ENCODE results near the gene NMUR2.

NMUR2 gene, protein sequence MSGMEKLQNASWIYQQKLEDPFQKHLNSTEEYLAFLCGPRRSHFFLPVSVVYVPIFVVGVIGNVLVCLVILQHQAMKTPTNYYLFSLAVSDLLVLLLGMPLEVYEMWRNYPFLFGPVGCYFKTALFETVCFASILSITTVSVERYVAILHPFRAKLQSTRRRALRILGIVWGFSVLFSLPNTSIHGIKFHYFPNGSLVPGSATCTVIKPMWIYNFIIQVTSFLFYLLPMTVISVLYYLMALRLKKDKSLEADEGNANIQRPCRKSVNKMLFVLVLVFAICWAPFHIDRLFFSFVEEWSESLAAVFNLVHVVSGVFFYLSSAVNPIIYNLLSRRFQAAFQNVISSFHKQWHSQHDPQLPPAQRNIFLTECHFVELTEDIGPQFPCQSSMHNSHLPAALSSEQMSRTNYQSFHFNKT

DNA sequence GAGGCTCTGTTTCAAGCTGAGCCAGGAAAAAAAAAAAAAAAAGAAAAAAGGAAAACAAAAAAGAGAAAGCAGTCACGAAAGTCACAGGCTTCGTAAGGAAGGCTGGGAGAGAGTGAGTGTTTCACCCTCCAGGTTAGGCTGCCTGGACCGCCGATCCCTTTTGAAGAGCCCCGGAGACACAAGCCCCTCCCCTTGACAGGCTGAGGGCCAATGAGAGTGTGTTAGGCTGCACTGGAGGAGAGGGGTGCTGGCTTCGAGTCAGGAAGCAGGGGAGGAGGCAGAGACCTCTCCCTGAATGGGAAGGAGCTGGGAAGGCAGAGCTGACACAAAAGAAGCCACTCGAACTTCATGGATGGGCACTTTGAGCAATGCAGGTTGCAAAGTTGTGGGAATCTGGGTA, at the start of gene NMUR2:
NMUR2 (minus strand) TSS at position 135 of the 400 bp plus-strand sequence. CDS start 166 bp downstream, outside the sequence.
- FAIRE-seq = no peak

DNA sequence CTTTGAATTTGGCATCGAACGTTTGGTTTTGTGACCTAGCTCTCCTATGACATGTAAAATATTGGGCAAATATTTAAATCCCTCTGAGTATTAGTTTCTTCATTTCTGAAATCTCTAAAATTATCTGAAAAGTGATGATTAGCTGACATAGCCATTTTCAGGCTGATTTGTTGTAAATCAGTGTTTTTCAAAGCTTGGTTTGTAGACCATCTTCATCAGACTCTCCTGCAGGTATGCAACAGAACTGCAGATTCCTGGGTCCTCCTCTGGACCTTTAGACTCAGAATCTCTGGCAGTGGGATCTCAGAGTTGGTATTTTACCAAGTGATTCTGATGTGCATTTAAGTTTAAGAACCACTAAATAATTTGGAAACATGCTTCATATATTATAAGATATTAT, 38.9 kb upstream of the NMUR2 start:
- no peak for FAIRE-seq

DNA sequence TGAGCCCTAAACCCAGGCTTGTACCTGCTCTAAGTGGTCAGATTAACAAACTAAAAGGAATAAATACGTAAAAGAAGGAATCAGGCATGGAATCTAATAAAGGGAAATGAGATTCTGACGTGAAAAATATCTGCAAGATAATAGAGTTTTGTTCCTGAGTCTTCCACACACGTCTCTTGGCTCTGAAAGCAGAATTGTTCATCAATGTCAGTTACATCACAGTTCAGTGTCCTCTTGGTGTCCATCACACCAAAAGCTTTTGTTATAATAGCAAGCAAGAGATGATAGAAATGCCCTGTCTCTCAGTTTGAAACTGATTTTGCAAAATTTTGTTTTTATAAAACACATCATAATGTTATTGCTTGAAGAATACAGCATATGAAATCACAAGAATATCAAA, 34.7 kb upstream of the NMUR2 start:
- no peak for FAIRE-seq

DNA sequence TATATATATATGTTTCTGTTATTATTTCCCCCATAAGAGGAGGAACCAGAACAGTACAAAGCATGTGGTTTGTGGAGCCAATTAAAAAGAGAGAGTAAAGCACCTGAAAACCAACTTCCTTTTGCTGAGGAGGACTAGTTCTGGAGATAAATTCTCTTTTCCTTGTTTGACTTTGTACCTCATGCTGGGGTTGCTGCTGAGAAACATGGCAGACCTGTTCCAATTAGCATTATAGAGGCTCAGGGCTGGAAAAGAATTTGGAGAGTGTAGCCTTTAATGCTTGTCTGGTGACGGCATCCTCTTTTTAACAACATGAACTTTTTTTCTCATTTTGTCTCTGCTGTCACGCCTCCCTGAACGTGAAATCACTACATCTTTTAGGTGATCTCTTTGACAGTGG, 32.8 kb upstream of the NMUR2 start:
- no peak for FAIRE-seq

DNA sequence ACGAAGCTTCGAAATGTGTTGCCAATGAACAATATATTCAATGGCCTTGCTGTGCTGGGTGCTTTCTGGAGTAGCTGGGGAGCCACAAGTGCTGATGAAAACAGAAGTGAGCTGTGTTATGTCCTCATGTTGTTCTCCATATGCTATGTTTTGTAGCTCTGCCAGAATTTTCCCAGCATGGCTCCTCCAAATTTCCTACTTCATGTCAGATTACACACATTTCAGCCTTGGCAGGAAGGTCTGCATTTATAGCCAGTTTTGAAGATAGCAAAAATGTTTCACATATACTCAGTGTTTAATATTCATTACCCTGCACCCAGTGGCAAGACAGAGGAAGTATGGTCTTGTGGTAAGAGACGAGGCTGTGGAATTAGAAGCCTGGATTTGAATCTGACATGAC, 22.6 kb upstream of the NMUR2 start:
- FAIRE-seq = no peak

DNA sequence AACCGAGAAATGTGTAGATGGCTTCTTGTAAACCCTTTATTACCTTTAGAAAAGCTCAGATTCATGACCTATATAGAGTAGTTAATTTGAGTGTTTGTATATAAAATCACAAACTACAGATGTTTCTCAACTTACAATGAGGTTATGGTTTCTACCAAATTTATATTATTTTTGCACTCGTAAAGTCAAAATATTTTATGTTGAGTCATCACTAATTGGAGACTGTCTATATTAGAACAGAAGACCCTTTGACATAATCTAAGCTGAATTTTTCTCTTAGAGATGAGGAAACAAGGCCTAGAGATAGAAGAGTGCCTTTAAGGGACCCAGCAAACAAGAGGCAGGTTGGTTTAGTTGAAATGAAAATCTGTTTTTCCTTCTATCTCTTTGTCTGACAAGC, 20.0 kb upstream of the NMUR2 start:
- no peak for FAIRE-seq

DNA sequence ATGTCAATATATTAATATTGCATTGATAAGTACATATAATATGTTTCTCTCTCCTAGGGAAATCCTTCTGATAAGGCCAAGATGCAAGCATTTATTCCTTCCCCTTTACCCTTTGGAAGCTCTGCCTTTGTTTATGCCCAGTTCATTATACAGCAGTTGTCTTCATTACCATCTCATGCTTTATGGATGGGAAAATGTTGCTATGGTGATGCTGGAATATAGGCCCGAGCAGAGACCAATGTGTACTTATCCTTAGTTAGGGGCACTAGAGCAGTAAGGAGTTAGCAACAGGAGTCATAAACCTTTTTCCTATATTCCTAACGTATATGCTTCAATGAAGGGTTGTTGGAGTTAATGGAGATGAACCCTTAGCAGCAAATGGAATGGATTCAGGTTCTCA, 19.4 kb upstream of the NMUR2 start:
- no peak for FAIRE-seq

DNA sequence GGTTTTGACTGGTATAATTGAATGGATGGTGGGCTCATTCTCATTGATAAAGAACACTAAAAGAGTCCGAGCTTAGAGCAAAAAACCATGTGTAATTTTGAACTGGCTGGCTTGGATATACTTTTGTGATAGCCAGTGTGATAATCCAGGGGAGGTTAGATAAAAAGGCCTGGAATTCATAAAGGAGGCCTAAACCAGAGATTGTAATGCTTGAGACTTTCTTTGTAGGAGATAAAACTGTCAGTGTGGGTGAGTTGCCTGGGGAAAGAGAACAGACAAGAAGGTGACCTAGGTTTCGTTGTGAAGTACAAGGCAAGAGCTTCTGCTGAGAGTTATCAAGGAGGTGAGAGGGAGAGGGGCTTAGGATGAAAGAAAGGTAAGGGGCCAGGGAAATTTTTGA, 17.0 kb upstream of the NMUR2 start:
- no peak for FAIRE-seq

DNA sequence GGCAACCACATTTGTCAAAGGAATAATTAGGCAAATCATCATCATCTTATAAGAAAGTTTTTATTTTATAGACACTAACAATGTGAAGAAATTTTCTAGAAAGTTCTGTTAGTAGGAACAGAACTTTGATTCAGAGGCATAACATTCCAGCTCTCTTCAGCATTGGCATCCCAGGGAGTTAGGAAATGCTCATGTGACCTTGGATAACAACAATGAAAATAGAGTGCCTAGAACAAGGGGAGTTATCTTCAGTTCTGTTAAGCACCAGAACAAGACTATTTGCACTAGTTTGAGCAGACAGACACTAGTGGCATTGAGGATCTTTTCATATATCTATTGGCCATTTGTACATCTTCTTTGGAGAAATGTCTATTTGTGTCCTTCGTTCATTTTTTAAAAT, 7.0 kb upstream of the NMUR2 start:
- FAIRE-seq = no peak

DNA sequence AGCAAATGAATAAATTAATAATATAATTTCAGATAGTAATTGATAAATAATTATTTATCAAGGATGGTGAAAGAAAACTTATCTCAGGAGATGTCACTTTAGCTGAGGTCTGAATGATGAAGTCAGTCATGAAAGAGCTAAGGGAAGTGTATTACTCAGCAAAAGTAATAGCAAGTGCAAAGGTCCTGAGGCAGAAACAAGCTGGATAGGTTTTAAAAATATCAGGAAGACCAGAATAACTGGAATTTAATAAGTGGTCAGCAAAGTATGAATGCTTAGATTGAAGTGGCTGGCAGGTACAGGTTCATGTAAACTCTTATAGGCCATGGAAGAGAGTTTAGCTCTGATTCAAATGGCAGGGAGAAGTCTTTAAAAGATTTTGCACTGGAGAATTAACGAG, 1.0 kb upstream of the NMUR2 start:
- FAIRE-seq = no peak

DNA sequence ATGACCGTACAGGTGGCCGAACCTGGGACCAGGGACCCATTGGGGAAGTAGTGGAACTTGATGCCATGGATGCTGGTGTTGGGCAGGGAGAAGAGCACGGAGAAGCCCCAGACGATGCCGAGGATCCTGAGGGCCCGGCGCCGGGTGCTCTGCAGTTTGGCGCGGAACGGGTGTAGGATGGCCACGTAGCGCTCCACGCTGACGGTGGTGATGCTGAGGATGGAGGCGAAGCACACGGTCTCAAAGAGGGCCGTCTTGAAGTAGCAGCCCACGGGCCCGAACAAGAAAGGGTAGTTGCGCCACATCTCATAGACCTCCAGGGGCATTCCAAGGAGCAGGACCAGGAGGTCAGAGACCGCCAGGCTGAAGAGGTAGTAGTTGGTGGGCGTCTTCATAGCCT, 585 bp downstream of the NMUR2 start:
- FAIRE-seq = no peak

DNA sequence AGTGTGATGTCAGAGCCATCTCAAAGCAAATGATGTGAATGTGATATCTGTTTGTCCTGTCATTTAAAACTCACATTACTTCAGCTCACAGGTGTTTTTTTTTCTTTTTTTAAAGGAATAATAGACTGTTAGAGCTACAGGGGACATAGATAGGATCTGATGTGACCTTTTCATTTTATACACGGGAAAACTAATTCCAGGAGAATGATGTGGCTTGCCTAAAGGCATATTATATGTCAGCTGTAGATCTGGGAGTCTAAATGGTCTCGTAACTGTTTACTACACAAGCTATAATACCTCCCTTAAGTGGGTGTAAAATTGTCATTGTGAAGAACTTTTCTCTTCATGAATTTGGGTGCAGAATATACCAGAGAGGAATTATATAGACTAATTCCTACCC, 2.0 kb downstream of the NMUR2 start:
- no peak for FAIRE-seq

DNA sequence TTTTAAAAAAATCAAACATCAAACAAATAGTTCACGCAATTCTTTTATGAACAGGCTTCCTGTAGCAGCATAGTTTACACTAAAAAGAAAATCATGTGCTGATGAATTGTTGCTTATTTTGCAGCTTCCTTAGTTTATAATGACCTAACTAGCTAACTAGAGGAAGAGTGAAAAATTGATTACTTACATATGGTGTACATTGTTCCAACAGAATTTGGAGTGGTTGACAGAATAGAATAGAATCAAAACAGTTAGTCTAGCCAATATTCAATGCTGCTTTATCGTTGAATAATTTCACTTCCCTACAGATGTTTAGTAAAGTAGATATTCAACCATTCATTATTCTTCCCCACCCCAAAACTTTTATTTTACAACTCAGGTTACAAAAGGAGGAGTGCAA, 4.2 kb downstream of the NMUR2 start:
- no peak for FAIRE-seq

DNA sequence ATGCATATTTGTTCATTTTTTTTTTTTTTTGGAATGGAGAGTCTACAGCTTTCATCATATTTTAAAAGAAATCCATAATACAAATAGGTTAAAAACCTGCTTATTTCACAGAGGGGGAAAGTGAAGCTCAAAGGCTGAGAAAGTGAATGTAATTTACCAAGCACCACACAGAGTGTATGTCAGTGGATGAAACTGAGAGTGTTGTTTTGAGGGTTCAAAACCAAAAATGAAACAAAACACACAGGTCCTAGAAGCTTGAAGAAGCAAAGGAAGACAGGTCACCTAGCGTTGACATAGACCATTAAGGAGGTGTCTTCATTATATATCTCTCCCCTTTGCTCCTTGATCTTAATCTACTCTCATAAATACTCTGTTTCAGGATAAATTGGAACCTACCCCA, 7.5 kb downstream of the NMUR2 start:
- FAIRE-seq = no peak

DNA sequence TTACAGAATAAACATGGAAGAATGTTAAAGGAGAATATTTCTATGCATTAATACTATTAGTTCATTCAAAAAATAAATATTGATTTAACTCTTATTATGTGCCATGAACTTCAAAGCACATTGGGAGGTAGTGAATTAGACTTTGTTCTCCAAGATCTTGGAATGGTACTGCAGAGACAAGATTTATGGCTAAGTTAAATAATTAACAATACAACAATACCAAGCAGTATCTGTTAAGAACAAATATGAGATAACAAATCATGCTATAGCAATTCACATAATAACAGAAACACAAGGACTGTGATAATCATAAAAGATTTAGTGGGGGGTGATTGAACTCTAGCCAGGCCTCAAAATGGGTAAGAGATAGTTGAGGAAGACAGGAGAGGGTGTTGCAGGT, 11.6 kb downstream of the NMUR2 start:
- FAIRE-seq = no peak

DNA sequence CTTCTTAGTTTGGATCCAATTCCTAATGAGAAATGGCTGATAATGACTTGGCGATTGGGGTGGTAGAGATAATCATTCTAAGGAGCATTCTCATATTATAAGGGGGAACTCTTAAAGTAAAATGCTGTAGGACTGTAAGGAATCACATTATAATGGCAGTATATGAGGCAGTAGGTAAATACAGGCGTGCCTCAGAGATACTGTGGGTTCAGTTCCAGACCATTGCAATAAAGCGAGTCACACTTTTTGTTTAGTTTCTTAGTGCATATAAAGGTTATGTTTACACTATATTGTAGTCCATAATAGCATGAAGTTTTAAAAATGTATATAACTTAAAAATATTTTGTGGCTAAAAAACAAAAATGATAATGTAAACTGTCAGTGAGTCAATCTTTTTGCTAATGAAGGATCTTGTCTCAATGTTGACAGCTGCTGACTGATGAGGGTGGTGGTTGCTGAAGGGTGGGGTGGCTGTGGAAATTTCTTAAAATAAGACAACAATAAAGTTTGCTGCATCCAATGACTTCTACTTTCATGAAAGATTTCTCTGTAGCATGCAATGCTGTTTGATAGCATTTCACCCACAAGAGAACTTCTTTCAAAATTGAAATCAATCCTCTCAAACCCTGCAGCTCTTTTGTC, 15.8 kb downstream of the NMUR2 start:
- no peak for FAIRE-seq

DNA sequence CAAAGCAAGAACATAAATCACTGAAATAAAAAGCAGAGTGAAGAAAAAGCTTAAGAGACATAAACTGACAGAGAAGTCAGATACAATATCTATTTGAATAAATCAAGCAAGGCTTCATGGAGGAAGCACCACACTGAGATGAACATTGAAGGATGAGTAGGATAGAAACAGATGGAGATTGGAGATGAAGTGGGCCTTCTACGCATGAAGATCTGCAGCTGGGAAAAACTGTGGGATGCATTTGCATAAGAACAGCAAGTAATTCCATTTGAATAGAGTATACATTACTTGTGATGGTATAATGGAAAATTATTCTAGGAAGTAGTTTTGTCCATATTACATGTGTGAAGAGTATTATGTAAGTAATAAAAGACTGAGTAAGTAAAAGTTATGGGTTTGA, 16.5 kb downstream of the NMUR2 start:
- FAIRE-seq = no peak

DNA sequence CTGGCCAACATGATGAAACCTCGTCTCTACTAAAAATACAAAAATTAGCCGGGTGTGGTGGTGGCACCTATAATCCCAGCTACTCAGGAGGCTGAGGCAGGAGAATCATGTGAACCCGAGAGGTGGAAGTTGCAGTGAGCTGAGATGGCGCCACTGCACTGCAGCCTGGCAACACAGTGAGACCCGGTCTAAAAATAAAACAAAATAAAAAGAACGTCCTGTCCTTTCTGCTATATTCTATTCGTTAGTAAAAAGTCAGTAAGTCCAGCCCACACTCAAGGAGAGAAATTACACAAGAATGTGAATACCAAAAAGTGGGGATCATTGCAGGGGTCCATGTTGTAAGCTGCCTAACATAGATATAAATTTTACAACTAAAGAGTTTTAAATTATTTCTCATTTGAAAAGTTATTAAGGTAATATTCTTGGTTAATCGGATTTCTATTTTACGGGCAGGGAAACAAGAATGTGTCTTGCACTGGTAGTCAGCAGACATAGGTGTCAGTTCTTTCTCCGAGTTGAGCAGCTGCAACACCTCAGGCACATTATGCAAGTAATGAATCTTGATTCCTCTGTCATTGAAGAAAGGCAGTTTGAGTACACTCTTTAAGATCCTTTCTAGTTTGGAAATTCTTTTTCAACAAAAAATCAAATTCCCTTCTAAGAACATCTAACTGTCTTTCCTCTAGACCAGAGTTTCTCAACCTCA, 24.5 kb downstream of the NMUR2 start:
- no peak for FAIRE-seq

DNA sequence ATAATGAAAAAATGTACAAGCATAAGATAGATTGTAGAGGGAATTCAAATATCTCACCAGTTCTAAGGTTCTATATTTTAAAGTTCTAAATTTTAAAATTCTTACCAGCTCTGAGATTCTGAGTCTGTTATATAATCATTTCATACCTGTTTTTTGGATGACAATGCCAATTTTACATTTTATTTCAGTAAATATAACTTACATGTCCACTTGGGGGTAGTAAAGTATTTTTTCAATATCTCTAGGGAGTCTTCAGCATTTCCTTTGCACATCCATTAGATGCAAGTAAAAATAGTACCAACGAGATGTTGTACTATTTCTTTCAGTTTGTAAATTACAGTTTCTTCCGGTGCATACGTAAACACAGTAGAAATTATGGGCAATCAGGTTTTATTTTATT, 25.7 kb downstream of the NMUR2 start:
- peak; percentile 53 for FAIRE-seq

DNA sequence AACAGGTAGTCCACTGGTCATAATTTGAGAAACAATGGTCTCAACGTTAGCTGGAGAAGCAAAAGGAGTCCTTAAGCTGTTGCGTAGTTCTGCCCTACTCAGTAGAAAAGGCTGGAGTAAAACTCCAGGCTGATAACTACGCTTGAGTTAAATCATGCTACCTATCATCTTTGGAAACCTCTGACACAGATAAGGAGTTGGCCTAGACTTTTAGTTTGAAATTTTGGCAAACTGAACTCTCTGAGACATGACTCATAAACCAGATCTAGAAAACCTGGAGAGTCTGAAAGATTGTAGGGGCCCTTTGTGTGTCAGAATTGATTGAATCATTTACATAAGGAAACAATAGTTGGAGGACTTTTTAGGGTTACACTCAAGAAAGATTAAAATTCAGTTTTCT, 26.3 kb downstream of the NMUR2 start:
- no peak for FAIRE-seq

DNA sequence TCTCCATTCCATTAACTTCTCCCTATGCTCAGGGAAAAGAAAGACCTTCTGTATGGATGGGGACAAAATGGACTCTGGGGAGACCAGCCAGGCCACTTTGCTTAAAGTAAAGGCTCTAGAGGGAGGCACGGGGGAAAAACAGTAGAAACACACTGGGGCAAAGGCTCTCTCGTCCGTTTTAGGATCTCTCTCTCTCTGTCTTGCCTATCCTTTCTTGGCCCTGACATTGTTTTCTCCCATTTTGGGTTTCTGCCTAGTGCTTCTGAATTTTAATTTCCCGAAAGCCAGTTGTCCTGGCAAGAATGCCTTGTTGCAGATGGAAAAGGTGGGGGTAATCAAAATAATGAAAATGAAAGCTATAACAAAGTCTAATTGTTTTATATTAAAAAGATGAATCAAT, 28.2 kb downstream of the NMUR2 start:
- no peak for FAIRE-seq

DNA sequence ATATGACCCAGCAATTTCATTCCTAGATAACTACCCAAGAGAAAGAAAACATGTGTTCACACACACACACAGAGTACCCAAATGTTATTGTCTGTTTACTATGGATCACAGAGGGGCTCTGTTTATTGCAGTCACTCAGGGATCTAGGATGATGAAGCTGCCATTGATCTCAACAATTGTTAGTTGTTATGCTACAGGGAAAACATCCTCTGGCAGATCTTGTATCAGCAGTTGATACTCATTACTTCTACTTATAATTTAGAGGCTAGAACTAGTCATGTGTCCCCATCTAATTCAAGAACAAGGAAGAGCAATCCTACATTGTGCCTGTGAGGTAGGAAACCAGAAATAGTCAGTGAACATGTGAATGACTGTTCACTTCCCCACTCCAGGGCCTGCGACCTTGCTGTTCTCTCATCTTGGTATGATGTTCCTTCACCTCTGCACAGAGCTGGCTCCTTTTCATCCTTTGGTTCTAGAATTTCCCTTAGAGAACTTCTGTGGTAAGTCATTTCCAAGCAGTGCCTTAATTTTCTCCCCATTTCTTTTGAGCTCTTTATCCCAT, 30.3 kb downstream of the NMUR2 start:
- no peak for FAIRE-seq

DNA sequence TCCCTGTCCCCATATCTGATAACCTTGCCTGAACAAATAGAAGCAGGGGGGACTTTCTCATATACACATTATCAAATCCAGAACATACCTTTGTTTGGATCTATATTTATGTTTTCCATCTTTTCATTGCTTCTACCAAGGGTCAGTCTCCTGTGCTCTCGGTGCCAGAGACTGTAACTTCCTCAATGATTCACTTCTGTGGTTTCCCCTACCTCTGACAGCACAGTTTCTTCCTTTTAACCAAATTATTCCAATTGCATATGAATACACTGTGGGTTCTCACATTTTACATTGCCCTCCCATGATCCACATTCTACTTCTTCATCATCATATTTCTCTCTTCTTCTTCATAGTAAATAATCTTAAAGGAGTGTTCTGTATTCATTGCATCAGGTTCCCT, 32.2 kb downstream of the NMUR2 start:
- no peak for FAIRE-seq

DNA sequence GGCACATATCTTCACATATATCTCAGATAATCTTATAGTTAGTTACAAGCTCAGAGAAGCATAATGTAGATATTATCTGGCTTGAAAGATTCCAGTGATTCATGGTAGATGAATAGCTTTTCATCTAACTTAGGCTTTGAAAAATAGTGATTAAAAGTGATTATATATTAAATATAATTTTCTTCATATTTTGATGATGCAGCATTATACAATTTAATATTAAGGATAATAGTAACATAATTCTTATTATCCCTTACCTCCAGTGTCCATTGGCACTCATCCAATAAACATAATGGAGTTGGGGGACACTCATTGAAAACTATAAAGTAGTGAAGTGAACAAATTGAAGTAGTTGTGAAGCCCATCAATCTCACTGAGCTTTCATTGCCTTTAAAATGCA, 35.8 kb downstream of the NMUR2 start:
- no peak for FAIRE-seq
